Neuron (in vitro differentiated cells): ENCODE measurements around the gene SV2C.
"Not testable (repeated sequence)": the region's sequence is repeated elsewhere in the genome, so short reads cannot be mapped to it uniquely, and the experiment has no call there.

Experiments
- H2AFZ ChIP-seq: one replicate; pipeline ENCODE4 v1.6.1; 2013; ENCODE audit warnings: low read depth, mild to moderate bottlenecking, inconsistent platforms, low read length, moderate library complexity
- H3K27me3 ChIP-seq: one replicate; pipeline ENCODE4 v1.6.1; 2013; ENCODE audit warnings: low read length; ENCODE audit not compliant: insufficient read depth
- H3K36me3 ChIP-seq: one replicate; pipeline ENCODE4 v1.6.1; 2013; ENCODE audit warnings: low read length; ENCODE audit not compliant: insufficient read depth
- H3K4me1 ChIP-seq: one replicate; pipeline ENCODE4 v1.6.1; 2013; ENCODE audit warnings: low read length; ENCODE audit not compliant: insufficient read depth
- H3K4me3 ChIP-seq: 2 replicates; pipeline ENCODE4 v1.5.1; 2013; ENCODE audit warnings: mild to moderate bottlenecking, low read length, moderate library complexity
- H3K9me3 ChIP-seq: one replicate; pipeline ENCODE4 v1.6.1; 2013; ENCODE audit warnings: low read length

The SV2C gene, protein sequence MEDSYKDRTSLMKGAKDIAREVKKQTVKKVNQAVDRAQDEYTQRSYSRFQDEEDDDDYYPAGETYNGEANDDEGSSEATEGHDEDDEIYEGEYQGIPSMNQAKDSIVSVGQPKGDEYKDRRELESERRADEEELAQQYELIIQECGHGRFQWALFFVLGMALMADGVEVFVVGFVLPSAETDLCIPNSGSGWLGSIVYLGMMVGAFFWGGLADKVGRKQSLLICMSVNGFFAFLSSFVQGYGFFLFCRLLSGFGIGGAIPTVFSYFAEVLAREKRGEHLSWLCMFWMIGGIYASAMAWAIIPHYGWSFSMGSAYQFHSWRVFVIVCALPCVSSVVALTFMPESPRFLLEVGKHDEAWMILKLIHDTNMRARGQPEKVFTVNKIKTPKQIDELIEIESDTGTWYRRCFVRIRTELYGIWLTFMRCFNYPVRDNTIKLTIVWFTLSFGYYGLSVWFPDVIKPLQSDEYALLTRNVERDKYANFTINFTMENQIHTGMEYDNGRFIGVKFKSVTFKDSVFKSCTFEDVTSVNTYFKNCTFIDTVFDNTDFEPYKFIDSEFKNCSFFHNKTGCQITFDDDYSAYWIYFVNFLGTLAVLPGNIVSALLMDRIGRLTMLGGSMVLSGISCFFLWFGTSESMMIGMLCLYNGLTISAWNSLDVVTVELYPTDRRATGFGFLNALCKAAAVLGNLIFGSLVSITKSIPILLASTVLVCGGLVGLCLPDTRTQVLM

DNA sequence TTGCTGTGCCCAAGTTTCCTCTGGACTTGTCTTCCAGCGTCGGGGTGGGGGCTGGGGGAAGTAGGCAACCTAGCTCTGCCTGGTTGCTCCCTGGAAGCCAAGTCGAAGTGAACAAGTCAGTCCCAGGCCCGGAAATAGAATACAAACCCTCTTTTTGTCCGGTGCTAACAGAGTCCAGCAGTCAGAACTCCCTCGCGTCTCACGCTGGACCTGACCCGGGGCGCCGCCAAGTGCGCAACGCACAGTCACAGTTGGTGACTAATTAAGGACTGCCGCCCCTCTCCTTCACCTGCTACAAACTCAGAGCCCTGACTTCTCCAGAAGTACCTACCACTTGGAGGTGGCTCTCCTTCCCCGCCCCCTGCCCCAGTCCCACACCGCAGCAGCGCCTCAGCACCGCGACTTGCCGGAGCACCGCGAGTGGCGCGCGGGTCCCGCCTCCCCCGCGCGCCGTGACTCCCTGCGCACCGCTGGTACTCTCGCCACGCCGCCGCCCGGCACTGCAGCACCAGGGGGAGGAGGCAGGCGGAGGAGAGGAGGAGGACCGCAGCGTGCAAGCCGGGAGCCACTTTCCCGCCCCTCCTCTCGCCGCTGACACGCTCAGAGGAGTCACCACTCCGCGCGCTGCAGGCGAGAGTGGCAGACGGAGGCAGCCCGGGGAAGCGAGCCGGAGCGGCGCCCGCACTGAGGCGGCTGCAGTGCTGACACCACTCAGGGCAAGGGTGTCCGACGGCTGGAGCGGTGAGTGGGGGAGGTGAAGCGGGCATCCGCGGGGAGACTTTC is at the start of gene SV2C:
Gene SV2C (plus strand): TSS at position 612 of the 783 bp plus-strand sequence. CDS start 48,368 bp downstream, outside the sequence.
- Histone ChIP-seq H2AFZ (peak within 1 kb of the TSS; percentile 64), H3K9me3 (no peaks in the 10 kb centered on the region), H3K4me1 (peaks cover 17% of the 10 kb centered on the region), H3K36me3 (no peaks in the 10 kb centered on the region), H3K27me3 (peaks cover 72% of the 10 kb centered on the region), H3K4me3 (peak within 1 kb of the TSS; percentile 16)

DNA sequence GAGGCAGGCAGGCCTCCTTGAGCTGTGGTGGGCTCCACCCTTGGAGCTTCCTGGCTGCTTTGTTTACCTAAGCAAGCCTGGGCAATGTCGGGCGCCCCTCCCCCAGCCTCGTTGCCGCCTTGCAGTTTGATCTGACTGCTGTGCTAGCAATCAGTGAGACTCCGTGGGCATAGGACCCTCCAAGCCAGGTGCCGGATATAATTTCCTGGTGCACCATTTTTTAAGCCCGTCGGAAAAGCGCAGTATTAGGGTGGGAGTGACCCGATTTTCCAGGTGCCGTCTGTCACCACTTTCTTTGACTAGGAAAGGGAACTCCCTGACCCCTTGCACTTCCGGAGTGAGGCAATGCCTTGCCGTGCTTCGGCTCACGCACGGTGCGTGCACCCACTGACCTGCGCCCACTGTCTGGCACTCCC is 45.4 kb upstream of the SV2C start:
- not testable (repeated sequence) for H3K9me3 ChIP-seq, H3K36me3 ChIP-seq, H3K4me1 ChIP-seq, H2AFZ ChIP-seq, H3K4me3 ChIP-seq, H3K27me3 ChIP-seq

DNA sequence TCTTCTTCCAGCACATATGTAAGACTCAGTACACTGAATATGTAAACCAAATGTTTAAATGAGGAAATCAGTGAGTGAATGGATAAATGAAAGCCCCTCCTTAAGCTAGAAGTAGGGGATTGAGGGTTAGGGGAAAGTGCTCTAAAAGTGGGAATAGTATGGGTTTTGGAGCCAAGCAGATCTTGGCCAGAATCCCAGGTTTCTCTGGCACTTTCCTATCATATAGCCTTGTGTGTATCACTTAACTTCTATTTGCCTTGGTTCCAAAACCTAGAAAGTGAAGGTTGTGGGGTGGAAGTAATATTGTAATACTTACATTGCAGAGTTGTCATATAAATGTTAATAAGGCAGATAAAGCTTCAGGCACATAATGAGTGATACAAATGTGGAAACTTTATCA is 45.0 kb upstream of the SV2C start:
- H3K36me3 ChIP-seq, result no peaks in the 10 kb centered on the region
- H3K9me3 ChIP-seq, result no peaks in the 10 kb centered on the region
- no peak overlapping the region for H3K4me3 ChIP-seq
- H3K4me1 ChIP-seq, result no peaks in the 10 kb centered on the region
- no peak overlapping the region for H2AFZ ChIP-seq
- H3K27me3 ChIP-seq, result peaks cover 3% of the 10 kb centered on the region

DNA sequence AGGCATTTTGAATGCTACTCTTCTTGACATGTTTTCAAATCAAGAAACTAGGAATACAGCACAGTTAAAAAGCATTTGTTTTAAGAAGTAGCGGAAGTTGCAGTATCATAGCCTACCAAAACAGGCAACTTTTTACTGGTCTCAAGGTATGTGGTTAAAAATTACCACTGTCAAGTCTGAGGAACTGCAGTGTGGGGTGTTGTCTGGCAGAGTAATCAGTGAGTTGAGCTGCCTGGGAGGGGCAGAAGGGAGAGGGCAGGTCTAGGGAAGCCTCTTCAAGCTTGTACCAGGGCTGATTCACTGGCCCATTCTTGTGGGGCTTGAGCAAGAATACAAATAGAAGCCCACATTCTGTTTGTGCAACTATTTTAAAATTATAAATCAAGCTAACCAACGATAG is 42.4 kb upstream of the SV2C start:
- H3K36me3 ChIP-seq, result no peaks in the 10 kb centered on the region
- H3K9me3 ChIP-seq, result no peaks in the 10 kb centered on the region
- H2AFZ ChIP-seq, result no peak overlapping the region
- H3K4me1 ChIP-seq, result no peaks in the 10 kb centered on the region
- H3K27me3 ChIP-seq, result peaks cover 3% of the 10 kb centered on the region
- H3K4me3 ChIP-seq, result no peak overlapping the region

DNA sequence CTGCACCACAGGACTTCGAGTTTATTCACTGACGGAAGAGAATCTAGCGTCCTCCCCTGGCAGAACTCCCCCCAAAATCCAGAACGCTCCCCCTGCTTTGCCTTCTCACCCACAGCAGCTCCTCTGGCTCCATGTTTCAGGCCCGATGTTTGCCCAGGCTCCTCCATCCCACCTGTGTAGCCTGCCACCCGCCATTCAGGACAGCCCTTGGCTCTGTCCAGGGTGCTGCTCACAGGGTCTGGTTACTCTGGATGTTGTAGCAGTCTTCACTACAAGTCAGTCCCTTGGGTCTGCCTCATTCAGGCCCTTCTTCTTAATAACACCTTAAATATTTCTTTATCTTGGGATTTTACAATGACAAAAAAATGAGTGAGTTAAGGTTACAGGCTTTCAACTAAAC is 41.3 kb upstream of the SV2C start:
- Histone ChIP-seq H2AFZ (no peak overlapping the region), H3K9me3 (no peaks in the 10 kb centered on the region), H3K4me1 (no peaks in the 10 kb centered on the region), H3K27me3 (peaks cover 3% of the 10 kb centered on the region), H3K36me3 (no peaks in the 10 kb centered on the region), H3K4me3 (no peak overlapping the region)

DNA sequence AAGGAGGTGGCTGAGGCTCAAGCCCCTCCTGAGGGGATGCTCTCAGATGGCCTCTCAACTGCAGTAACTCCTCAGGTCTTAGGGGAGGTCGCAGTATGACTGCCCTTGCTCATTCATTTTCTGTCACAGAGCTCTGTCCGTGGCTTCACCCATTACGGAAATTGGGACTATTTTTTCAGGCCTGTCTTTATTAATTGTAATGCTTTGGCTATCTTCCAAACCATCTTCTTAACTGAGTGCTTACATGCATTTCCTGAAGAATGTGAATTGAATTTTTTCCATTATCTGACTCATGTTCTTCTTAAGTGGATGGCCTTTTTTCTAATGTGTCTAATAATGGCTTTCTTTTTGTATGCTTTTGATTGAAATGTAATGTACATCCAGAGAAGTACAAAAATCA is 36.4 kb upstream of the SV2C start:
- H2AFZ ChIP-seq, result no peak overlapping the region
- no peaks in the 10 kb centered on the region for H3K9me3 ChIP-seq
- H3K36me3 ChIP-seq, result no peaks in the 10 kb centered on the region
- H3K4me3 ChIP-seq, result no peak overlapping the region
- H3K27me3 ChIP-seq, result no peaks in the 10 kb centered on the region
- no peaks in the 10 kb centered on the region for H3K4me1 ChIP-seq

DNA sequence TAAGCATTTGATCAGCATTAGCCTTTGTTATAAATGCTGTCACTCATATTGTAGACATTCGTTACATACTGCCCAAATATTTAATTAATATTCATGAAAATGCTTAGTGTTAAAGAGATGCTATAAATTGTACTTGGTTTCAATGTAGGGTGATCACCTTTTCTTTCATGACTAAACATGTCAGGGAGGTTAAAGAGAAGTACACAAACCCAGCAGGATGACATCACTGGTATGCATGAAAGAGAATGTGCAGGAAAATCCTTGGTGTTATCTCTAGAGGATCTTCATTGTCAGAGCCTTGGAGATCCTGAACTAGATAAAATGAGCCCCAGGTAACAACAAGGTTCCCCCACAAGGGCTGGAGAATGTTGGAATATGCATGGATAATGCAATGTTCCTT is 33.0 kb upstream of the SV2C start:
- no peaks in the 10 kb centered on the region for H3K36me3 ChIP-seq
- no peak overlapping the region for H2AFZ ChIP-seq
- H3K9me3 ChIP-seq, result no peaks in the 10 kb centered on the region
- H3K4me3 ChIP-seq, result no peak overlapping the region
- no peaks in the 10 kb centered on the region for H3K4me1 ChIP-seq
- no peaks in the 10 kb centered on the region for H3K27me3 ChIP-seq

DNA sequence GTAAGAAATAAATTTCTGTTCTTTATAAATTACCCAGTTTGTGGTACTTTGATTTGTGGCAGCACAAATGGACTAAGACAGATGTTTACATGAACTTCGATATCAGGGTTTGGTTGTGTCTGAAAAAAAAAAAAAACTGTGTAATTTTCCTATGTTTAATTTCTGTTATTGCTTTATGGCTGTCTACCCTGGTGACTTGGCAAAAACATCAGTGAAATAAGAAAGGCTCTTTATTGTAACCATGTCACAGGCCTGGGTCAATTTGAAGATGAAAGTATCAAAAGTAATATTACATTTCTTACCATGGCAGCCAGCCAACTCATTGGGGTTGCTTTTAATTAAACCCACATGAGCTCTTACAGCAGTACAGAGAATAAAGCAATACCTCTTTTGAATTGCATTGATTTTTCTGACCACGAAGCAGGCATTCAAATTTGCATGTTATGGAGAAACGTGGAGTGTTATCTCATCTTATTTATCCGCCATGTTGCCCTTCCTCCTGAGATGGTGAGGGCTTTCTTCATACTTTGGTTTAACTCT is 20.6 kb upstream of the SV2C start:
- Histone ChIP-seq H3K9me3 (no peaks in the 10 kb centered on the region), H3K4me1 (no peaks in the 10 kb centered on the region), H2AFZ (no peak overlapping the region)

DNA sequence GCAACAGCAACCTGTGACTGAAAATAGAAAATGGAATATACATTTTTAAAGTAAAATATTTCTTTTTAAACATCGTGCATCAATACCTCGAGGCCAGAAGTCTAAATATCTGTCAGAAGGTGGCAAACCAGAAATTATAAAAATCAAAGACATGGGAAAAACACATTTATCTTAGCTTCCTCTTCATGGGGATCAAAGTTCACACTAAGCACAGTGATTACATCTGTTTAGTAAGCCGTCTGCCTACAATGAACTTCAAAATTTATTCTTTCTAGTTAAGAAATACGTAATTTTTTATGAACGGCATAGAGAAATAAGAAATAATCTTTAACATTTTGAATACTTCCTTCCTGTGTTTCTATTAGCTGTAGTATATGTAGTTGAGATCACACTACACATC is 17.9 kb upstream of the SV2C start:
- Histone ChIP-seq H3K36me3 (no peaks in the 10 kb centered on the region), H3K27me3 (peaks cover 5% of the 10 kb centered on the region), H2AFZ (no peak overlapping the region), H3K4me1 (no peaks in the 10 kb centered on the region), H3K4me3 (no peak overlapping the region), H3K9me3 (no peaks in the 10 kb centered on the region)

More for the DNA sequence above, 20.6 kb upstream of the SV2C start:
- Histone ChIP-seq H3K36me3 (no peaks in the 10 kb centered on the region), H3K27me3 (peaks cover 5% of the 10 kb centered on the region), H3K4me3 (no peak overlapping the region)

DNA sequence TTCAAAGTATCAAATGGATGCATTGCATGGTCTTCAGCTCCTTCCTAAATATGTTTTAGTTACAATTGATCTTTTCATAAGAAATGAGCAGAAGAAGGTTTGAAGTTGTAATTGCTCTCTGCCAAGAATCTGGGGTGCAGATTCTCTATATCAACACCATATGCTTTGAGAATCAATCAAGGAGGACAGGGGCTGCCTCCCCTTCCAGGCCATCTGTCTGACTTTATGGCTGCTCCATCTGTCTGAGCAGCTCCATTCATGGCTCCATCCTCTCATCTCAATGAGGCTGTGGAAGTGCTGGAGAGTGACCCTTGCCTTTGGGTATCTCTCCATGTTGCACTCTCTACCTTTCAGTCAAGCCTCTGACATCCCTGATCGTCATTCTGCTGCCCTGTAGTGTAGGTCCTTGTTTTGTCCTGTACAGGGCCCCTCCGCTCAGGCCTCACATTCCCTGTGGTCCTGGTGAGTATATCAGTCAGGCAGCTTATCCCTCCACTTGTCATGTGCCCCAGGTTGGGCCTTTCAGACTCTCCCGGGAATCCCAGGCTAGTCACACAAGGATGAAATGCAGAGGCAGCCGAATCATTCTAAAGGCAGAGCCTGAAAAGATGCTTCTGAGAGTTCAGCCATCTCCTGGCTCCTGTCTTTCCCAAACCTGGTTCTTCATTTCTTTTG is 14.0 kb upstream of the SV2C start:
- no peaks in the 10 kb centered on the region for H3K9me3 ChIP-seq
- no peaks in the 10 kb centered on the region for H3K27me3 ChIP-seq
- H3K36me3 ChIP-seq, result no peaks in the 10 kb centered on the region
- H3K4me1 ChIP-seq, result no peaks in the 10 kb centered on the region
- no peak overlapping the region for H3K4me3 ChIP-seq
- H2AFZ ChIP-seq, result no peak overlapping the region

DNA sequence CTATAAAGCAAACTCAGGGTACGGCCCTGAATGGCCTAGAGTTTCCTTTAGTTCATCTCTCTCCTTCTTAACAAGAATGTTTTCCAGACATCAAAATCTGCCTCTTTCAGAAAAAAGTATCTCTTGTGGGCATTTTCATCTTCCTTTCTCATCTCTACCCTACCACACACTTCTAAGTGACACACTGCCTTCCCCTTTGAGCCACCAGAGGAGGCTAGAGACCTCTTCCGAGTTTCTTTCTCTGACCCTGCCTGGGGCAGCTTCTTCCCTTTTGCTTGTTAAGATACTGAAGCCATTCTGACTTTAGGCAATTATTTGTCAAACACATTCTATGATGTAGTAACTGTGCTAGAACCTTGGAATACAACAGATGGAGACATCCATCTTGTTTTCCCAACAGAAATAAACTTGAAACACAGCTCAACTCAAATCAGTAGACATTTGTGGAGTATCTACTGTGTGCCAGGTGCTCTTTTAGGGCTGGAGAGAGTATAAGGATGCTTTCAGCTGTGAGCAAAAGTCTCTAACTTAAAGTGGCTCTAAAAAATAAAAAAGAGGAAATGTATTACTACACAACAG is 8.6 kb upstream of the SV2C start:
- H2AFZ ChIP-seq, result no peak overlapping the region
- H3K9me3 ChIP-seq, result no peaks in the 10 kb centered on the region
- H3K4me1 ChIP-seq, result no peaks in the 10 kb centered on the region
- H3K36me3 ChIP-seq, result no peaks in the 10 kb centered on the region
- no peak overlapping the region for H3K4me3 ChIP-seq
- H3K27me3 ChIP-seq, result peaks cover 5% of the 10 kb centered on the region
